GM12801 (cell line): ENCODE results near the gene HCN4.

ENCODE experiments used
- CTCF ChIP-seq: IDR thresholded peaks from one replicate; pipeline ENCODE4 v1.5.1; 2011; ENCODE audit warnings: control low read depth; ENCODE audit not compliant: insufficient read length; ENCODE audit errors: extremely low read depth

The HCN4 gene

GRCh38 chr15:73335026-73335425 is 33.7 kb downstream of the HCN4 start:
- no peak for TF ChIP-seq CTCF

DNA sequence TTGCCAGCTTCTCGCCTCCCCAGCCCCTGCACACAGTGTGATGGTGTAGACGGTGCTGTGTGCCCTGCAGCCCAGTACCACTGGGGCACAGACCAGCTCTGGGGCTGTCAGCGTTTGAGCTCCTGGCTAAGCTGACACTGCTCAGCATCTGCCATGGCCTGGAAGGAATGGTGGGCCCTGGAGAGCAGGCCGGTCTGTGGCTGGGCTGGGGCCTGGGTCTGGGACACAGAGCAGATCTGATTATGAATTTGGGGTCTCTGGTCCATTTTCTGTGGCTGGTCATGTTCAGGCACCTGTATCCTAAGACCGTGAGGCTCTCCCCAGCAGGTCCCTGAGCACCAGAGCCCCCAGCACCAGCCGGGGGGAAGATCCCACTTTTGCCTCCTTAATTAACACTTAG is 34.7 kb downstream of the HCN4 start:
- no peak for TF ChIP-seq CTCF

GRCh38 chr15:73333001-73333400 is 35.8 kb downstream of the HCN4 start:
- no peak for TF ChIP-seq CTCF

DNA sequence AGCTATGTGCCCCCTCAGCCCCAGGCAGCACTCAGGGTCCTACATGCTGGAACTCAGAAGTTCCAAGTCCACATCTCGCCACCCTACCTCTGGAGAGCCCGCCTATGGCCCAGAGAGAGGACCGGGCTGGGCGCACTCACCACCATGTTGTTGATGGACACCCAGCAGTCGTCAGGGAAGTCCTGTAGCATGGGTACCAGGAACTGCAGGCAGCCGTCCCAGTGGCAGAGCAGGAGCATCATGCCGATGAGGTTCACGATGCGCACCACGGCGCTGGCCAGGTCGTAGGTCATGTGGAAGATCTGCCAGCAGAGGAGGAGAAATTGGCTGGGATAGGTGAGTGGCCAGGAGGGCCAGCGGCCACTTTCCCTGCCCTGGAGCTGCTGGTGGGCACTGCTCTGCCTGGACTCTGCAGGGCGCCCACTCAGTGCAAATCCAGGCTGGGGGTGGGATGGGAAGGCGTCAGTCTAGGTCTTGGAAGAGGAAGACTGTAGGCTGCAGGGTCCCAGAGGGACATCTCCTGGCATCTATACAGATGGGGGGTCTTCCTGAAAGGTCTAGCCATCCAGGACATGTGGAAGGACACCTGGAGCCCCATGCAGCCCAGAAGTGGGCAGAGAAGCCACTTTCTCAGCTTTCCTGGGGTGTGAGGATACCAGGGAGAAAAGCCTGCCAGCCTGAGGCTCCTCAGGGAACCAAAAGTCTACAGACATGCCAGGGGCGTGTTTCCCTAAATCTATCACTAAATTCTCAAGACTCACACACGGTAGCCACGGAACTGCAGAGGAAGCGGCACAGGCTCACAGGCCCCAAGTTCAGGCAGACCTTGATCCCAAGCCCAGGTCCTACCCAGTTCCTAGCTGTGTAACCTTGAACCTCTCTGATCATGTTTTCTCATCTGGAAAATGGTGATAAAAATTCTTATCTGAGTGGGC is 36.5 kb downstream of the HCN4 start:
- no peak for TF ChIP-seq CTCF

DNA sequence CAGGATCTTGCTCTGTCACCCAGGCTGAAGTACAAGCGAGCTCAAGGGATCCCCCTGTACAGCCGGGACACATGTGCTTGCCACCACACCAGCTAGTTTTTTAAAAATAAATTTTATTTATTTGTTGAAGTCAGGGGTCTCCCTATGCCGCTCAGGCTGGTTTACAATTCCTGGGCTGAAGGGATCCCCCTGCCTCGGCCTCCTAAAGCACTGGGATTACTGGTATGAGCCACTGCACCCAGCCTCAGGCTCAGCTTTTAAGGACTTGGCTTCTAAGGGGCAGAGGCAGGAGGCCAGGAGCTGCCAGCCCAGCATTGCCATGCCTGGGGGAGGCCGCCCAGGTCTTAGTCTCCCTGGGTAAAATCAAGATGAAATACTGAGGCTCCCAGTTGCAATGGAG is 37.3 kb downstream of the HCN4 start:
- no peak for TF ChIP-seq CTCF

- no peak for TF ChIP-seq CTCF
Observed at GRCh38 chr15:73330206-73331051, 38.3 kb downstream of the HCN4 start.

- no peak for TF ChIP-seq CTCF
Observed at GRCh38 chr15:73329501-73330200, 39.1 kb downstream of the HCN4 start.
